Heart right ventricle (tissue), 16 donors: ENCODE results near the gene GTF2IRD1. TPM values are rescaled to one million over a fixed set of nuclear protein-coding genes. Genes with fewer than 3 reads are reported as not detected.

ENCODE experiments used
- ATAC-seq, 8 donors: fragments of 200-7000 bp; cut with Tn5 transposase; one replicate each; pipeline ENCODE4 v1.9.1; 2020; ENCODE audit warnings: mild to moderate bottlenecking in 8 of 8, moderate library complexity in 8 of 8, moderate number of reproducible peaks in 1 of 8
- DNase-seq, 2 donors: peaks; one replicate each; pipeline ENCODE4 v3.0.0-alpha.2; 2020
- H3K27ac ChIP-seq, 10 donors: fragments of 200-600 bp; sonication (generic) in 2 of 10; one replicate each; pipeline versions ENCODE4 v1.5.0 to v1.8.0; 2020 to 2022; ENCODE audit warnings: mild to moderate bottlenecking in 3 of 10
- H3K27me3 ChIP-seq, 7 donors: fragments of 200-600 bp; one replicate each; pipeline ENCODE4 v1.8.0; 2021 to 2022; ENCODE audit warnings: mild to moderate bottlenecking in 2 of 7
- H3K36me3 ChIP-seq, 9 donors: fragments of 200-600 bp; sonication (generic) in 1 of 9; one replicate each; pipeline versions ENCODE4 v1.5.0 to v1.8.0; 2020 to 2022; ENCODE audit warnings: mild to moderate bottlenecking in 2 of 9
- H3K4me1 ChIP-seq, 9 donors: fragments of 200-600 bp; sonication (generic) in 1 of 9; one replicate each; pipeline versions ENCODE4 v1.5.0 to v1.8.0; 2020 to 2022; ENCODE audit warnings: mild to moderate bottlenecking in 4 of 9
- H3K4me3 ChIP-seq, 10 donors: fragments of 200-600 bp; sonication (generic) in 2 of 10; one replicate each; pipeline versions ENCODE4 v1.5.0 to v1.8.0; 2020 to 2022; ENCODE audit warnings: mild to moderate bottlenecking in 7 of 10, moderate library complexity in 2 of 10
- H3K9me3 ChIP-seq, 11 donors: fragments of 200-600 bp in 10 of 11; sonication (generic) in 2 of 11; one replicate each; pipeline versions ENCODE4 v1.5.0 to v1.8.0; 2013 to 2022; ENCODE audit warnings: mild to moderate bottlenecking in 2 of 11, control low read depth in 1 of 11, moderate library complexity in 1 of 11
- CTCF ChIP-seq, 9 donors: fragments of 200-600 bp; sonication (generic) in 2 of 9; IDR thresholded peaks; one replicate each; pipeline versions ENCODE4 v1.5.0 to v1.8.0; 2021 to 2022; ENCODE audit warnings: antibody characterized with exemption in 9 of 9, mild to moderate bottlenecking in 5 of 9, moderate library complexity in 1 of 9
- WGBS, 2 donors: extraction: QIAGEN DNeasy Blood & Tissue Kit; methylation state at CpG; one replicate each; pipeline ENCODE4 v1.1.7; 2013; ENCODE audit warnings: inconsistent platforms in 1 of 2; 5-methylcytosine and 5-hydroxymethylcytosine counted together
- intact Hi-C, 10 donors: fragments of 100-400 bp; cut with DNase I; formaldehyde crosslinking; loops; one replicate each; pipeline versions ENCODE4 v1.11.1 to v1.14.2; 2022
- polyA plus RNA-seq, 2 donors: library from polyadenylated mRNA; stranded (reverse); fragments of 200-250 nt; gene quantifications; one replicate each; pipeline ENCODE4 v1.2.3, GENCODE V29; 2013
- total RNA-seq, 10 donors: library from RNA; stranded (reverse); fragmentation: NEBNext Ultra II Directional in 3 of 10; extraction: Animal tissue kit (Norgen Biotek cat#: 25700) in 3 of 10; gene quantifications; one replicate each; pipeline versions ENCODE4 v1.2.1 to v1.2.4, GENCODE V29; 2021 to 2023
- donor health status: Arrhythmogenic right ventricular cardiomyopathy.
- donor health status: ischemic (EF 13 %, LVEDD 7.1; RV severe dilation, severe dysfunction).
- donor health status: healthy with polysubstance abuse.
- donor health status: DM: no; HTN: yes; CAD: no.
- donor health status: DM: no; HTN: no; CAD: no.
- donor health status: ischemic (EF 25% LVEDD 6.9; RV normal size, moderate dysfunction).
- donor health status: ischemic (EF 25% LVEDD 5.7; RV mildly dilated, moderate dysfunction).
- donor health status: healthy.
- donor health status: DM: yes; HTN: yes; CAD: no.
- donor health status: Ischemic cardiomyopathy.
- donor health status: ischemic (EF 35%, LVEDD 5.7; RV mildly dilated, moderate dysfunction).
- donor health status: nonischemic (EF 11% LVEDD 7.7; RV severe dilation, severe dysfunction).
- donor health status: DM: yes; HTN: yes; CAD: no.
- donor health status: PGD.
- donor health status: ischemic (EF 29% LVEDD 5.4; RV normal size, mild dysfunction).
- donor health status: nonischemic (EF 23%, LVEDD 6.1; RV moderate dilation, normal function).

The GTF2IRD1 gene
- total and polyA plus RNA-seq, 12 donors, result 11.7 to 36.6 (median 18.0) TPM

DNA sequence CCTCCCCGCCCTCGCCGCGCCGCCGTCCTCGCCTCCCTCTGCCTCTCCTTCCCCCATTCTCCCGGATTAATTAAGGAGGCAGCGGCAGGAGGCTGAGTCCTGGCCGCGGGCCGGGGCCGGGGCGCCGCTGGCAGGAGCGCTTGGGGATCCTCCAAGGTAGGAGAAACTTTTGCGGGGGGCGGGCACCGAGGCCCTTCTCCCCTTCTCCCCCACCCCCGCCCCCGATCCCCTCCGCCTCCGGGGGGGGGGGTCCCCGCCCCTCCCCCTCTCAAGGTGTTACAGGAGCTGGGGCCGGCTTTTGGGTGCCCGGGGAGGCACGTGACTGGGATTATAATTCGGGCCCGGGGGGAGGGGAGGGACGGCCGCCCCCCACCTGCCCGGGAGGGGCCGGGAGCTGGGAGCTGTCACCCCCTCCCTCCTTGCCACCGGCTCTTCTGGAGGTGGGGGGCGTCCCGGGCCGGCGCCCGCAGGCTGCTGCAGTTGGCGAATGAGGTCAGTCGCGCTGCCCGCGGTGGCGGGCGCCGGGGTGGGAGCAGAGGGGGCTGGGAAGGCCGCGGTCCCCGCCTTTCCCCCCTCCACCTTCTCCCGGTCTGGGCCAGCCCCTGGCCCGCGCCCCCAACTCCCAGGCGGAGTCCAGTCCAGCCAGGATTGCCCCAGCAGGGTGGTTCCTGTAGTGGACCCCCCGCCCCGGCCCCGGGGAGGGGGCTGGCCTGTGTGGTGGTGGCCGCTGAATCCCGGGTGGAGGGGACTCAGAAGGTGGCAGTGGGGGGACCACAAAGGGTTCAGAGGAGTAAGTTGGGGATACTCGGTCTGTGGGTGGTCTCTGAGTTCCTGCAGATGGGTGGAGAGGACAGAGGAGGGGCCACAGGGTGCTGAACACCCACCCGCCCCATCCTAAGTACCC lies 567 bp downstream of the GTF2IRD1 start:
- 5 to 7% methylated on average over 36 to 59 of the region's 61 CpGs for WGBS, 2 donors
- Histone ChIP-seq H3K36me3 (no peaks in the 10 kb centered on the region), H3K9me3 (no peaks in the 10 kb centered on the region), H3K27me3 (peaks cover 0 to 25% (median 0%) of the 10 kb centered on the region in 7 donors), H3K4me3 (peak overlapping the region; percentile 70 to 92 (median 78)), H3K27ac (peak overlapping the region; percentile 68 to 94 (median 90)), H3K4me1 (peaks cover 0 to 31% (median 17%) of the 10 kb centered on the region in 9 donors)
- ATAC-seq (peak; percentile 21 to 49 (median 26)), DNase-seq (peak in 1 of 2 donors; percentile 39)
- intact Hi-C loops, result loop anchor here in 8 of 10 donors (2.0 to 10.0 kb wide), 6 partner anchors 23 to 201 kb away; partner anchors contain the start of gene GTF2I (in 3 of the 8)
- TF ChIP-seq CTCF (IDR thresholded peaks at IDR 0.05), result no peak

DNA sequence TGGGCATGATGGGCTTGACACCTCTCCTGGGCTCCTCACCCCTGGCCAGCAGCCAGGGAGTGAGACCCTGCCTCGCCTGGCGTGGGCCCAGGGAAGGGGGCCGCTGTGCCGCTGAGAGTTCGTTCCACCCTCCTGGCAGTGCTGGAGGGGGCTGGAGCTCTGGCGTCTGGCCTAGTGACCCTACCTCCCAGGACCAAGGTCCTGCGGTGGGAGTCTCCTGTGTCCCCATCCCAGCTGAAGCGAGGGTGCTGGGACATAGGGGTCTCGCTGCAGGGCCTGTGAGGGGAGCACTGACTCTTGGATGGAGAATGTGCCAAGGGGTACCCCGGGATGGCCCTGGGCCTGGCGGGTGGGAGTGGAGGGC lies 1.2 kb downstream of the GTF2IRD1 start:
- H3K9me3 ChIP-seq, result no peaks in the 10 kb centered on the region
- H3K4me3 ChIP-seq, result peak overlapping the region; percentile 70 to 92 (median 78)
- peaks cover 0 to 33% (median 17%) of the 10 kb centered on the region in 9 donors for H3K4me1 ChIP-seq
- DNase-seq (no peak), ATAC-seq (peak in 7 of 8 donors; percentile 6 to 37 (median 17))
- H3K36me3 ChIP-seq, result no peaks in the 10 kb centered on the region
- WGBS, 2 donors, result 51 to 66% methylated on average over 11 of the region's 11 CpGs
- no peak for TF ChIP-seq CTCF (IDR thresholded peaks at IDR 0.05)
- H3K27me3 ChIP-seq, result peaks cover 0 to 25% (median 0%) of the 10 kb centered on the region in 7 donors
- peak overlapping the region; percentile 68 to 94 (median 90) for H3K27ac ChIP-seq
- intact Hi-C loops, result loop anchor here in 8 of 10 donors (2.0 to 10.0 kb wide), 7 partner anchors 22 to 200 kb away; partner anchors contain the start of gene GTF2I (in 3 of the 8)

- no peaks in the 10 kb centered on the region for H3K36me3 ChIP-seq
- H3K27me3 ChIP-seq, result peaks cover 0 to 25% (median 0%) of the 10 kb centered on the region in 7 donors
- no peak for TF ChIP-seq CTCF (IDR thresholded peaks at IDR 0.05)
- H3K4me3 ChIP-seq, result peak overlapping the region; percentile 70 to 92 (median 78)
- H3K9me3 ChIP-seq, result no peaks in the 10 kb centered on the region
- DNase-seq (peak; percentile 29 to 60), ATAC-seq (peak; percentile 27 to 71 (median 58))
- intact Hi-C loops, result loop anchor here in 7 of 10 donors (2.0 to 10.0 kb wide), 5 partner anchors 21 to 199 kb away; partner anchors contain the start of gene GTF2I (in 3 of the 7)
- 59 to 63% methylated on average over 13 of the region's 13 CpGs for WGBS, 2 donors
- peak overlapping the region; percentile 68 to 94 (median 90) for H3K27ac ChIP-seq
- H3K4me1 ChIP-seq, result peaks cover 0 to 33% (median 17%) of the 10 kb centered on the region in 9 donors
Measured at GRCh38 chr7:74455291-74455804, 1.6 kb downstream of the GTF2IRD1 start.

DNA sequence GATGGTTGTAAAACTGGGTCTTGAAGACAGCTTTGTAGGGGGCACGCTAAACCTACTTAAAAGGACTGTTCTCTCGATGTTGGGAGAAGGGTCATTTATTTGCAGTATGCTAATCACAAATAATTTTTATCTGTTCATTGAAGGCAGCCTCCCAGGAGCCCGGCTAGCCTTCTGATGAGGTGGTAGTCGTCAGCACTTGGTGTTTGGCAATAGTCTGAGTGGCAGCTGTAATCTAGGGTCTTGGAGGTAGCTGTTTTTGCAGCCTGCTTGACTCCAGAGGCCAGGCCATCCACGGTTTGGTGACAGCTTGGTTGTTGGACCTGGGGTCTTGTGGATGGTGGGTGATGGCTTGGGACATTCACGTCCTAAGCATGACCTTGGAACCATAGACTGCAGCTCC lies 2.2 kb downstream of the GTF2IRD1 start:
- no peak for DNase-seq

More for the DNA sequence above, 2.2 kb downstream of the GTF2IRD1 start:
- Histone ChIP-seq H3K27ac (peak overlapping the region; percentile 68 to 94 (median 90)), H3K4me1 (peaks cover 0 to 33% (median 17%) of the 10 kb centered on the region in 9 donors), H3K27me3 (peaks cover 0 to 25% (median 0%) of the 10 kb centered on the region in 7 donors), H3K4me3 (no peak overlapping the region), H3K9me3 (no peaks in the 10 kb centered on the region), H3K36me3 (no peaks in the 10 kb centered on the region)
- intact Hi-C loops, result loop anchor here in 7 of 10 donors (2.0 to 10.0 kb wide), 5 partner anchors 21 to 199 kb away; partner anchors contain the start of gene GTF2I (in 3 of the 7)
- no peak for TF ChIP-seq CTCF (IDR thresholded peaks at IDR 0.05)
- WGBS, 2 donors, result 48 to 55% methylated on average over 6 of the region's 6 CpGs
- ATAC-seq, result peak in 2 of 8 donors; percentile 18 to 35
